Left cardiac atrium (tissue), 4 donors: ENCODE results near the gene CTSK. TPM values are rescaled to one million over a fixed set of nuclear protein-coding genes. Genes with fewer than 3 reads are reported as not detected.
"Not testable (repeated sequence)": the region's sequence is repeated elsewhere in the genome, so short reads cannot be mapped to it uniquely, and the experiment has no call there.

Experiments
- ATAC-seq, 2 donors: fragments of 200-7000 bp; cut with Tn5 transposase; one replicate each; pipeline ENCODE4 v1.9.1; 2020; ENCODE audit warnings: mild to moderate bottlenecking in 2 of 2, moderate library complexity in 2 of 2
- DNase-seq: peaks from one replicate; pipeline ENCODE4 v3.0.0-alpha.2; 2020
- intact Hi-C, 2 donors: fragments of 100-400 bp; cut with DNase I; formaldehyde crosslinking; loops; one replicate each; pipeline versions ENCODE4 v1.14.1 to v1.15.1; 2022 to 2023
- total RNA-seq, 2 donors: library from RNA; stranded (reverse); fragmentation: NEBNext Ultra II Directional; extraction: Animal tissue kit (Norgen Biotek cat#: 25700); gene quantifications; one replicate each; pipeline ENCODE4 v1.2.1, GENCODE V29; 2021
- donor health status: DM: no; HTN: yes; CAD: no.
- donor health status: DM: no; HTN: yes; CAD: no; lungs with severe emphysema.
- donor health status: DM: yes; HTN: yes; CAD: no.
- donor health status: Dilated cardiomyopathy.

The CTSK gene
- total RNA-seq, 2 donors from 2014 or later, result 17.5 to 18.4 TPM

DNA sequence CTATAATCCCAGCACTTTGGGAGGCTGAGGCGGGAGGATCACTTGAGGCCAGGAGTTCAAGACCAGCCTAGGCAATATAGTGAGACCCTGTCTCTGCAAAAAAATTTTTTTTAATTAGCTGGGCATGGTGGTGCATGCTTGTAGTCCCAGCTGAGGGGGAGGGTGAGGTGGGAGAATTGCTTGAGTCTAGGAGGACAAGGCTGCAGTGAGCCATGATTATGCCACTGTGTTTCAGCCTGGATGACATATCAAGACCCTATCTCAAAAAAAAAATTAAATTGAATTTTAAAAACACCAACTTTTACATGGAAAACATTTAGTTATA is 42.1 kb downstream of the CTSK start:
- intact Hi-C loops, ATAC-seq, DNase-seq: not testable (repeated sequence)

DNA sequence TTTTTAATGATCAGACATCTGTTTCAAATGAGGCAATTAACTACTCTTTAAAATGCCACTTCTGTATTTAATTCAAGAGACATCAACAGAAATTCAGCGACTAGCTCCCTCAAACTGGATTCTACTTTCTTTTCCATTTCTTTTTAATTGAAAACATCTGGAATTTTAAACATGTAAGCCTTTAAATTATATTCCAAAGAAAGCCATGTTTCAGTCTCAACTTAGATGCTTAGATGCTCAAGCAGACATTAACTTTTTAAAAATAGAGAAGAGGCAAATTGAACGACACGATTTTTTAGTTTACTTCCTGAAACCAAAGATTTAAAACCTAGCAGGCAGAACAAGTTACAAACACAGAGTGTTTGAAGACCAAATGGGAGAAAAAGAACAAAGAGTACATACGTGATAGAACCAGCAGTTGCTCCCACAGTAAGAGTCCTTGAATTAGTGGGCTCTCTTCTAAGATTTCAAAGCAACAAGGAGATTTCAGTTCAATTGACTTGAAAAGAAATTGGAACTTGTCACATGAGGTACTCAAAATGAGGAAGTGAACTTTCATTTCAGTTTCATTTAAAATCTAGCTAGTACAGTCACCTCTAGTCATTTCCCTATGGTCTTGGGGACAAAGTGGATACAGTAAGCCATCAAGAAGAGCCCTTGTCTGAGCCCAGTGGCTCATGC is 42.6 kb downstream of the CTSK start, which contains the start of gene CTSS:
Gene CTSS (minus strand): TSS at position 483 of the 681 bp plus-strand sequence. CDS start 1,015 bp downstream, outside the sequence.
- intact Hi-C loops, result no loop called here
- peak; percentile 47 to 72 for ATAC-seq
- no peak for DNase-seq

DNA sequence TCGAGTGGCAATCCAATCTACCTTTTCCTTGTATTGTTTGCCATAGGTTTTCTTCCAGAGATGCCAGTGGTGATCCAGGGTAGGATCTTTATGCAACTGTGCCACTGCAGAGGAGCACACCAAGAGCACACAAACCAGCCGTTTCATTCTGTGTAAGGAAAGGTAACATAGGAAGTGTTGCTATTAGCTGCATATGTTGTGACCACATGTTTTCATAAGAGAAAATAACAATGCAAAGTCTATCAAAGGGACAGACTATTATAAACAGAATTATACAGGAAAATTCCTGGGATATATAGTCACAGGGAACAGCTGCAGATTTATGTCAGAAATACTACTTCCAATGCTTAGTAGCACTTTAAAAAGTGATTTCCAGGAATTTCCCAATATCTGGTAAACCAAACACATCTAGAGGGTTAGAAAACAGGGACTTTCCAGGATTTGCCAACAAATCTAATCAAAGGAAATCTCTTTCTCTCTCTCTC is 43.4 kb downstream of the CTSK start:
- no peak for DNase-seq
- intact Hi-C loops, result no loop called here
- ATAC-seq, result peak in 1 of 2 donors; percentile 23

DNA sequence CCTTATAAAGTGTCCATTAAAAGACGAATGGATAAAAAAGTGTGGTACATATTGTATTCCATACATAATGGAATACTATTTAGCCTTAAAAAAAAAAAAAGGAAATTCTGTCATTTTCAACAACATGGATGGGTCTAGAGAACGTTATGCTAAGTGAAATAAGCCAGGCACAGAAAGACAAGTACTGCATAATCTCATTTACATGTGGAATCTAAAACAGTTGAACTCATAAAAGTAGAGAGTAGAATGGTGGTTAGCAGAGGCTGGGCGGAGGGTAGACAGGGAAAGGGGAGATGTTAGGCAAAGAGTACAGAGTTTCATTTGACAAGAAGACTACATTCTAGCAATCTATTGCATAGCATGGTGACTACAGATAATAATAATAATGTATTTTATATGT is 45.0 kb downstream of the CTSK start:
- intact Hi-C loops, result no loop called here
- ATAC-seq, result no peak
- no peak for DNase-seq

DNA sequence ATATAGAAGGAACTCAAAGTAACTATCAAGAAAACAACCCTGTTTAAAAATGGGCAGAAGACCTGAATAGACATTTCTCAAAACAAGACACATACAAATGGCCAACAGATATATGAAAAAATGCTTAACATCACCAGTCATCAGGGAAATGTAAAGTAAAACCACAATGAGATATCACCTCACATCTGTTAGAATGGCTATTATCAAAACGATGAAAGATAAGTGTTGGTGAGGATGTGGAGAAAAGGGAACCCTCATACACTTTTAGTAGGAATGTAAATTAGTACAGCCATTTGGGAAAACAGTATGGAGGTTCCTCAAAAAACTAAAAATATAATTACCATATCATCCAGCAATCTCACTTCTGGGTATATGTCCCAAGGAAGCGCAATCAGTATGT is 45.5 kb downstream of the CTSK start:
- intact Hi-C loops, result no loop called here

DNA sequence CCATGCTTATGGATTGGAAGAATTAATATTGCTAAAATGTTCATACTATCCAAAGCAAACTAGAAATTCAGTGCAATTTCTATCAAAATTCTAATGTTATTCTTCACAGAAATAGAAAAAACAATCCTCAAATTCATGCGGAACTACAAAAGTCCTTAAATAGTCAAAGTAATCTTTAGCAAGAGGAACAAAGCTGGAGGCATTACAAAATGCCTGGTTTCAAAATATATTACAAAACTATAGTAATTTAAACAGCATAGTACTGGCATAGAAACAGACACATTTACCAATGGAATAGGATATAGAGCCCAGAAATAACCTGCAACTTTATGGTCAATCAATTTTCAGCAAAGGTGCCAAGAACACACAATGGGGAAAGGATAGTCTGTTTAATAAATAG is 46.3 kb downstream of the CTSK start:
- ATAC-seq (no peak), DNase-seq (no peak)
- intact Hi-C loops, result no loop called here

More for the DNA sequence above, 45.5 kb downstream of the CTSK start:
- ATAC-seq, result no peak
- no peak for DNase-seq

DNA sequence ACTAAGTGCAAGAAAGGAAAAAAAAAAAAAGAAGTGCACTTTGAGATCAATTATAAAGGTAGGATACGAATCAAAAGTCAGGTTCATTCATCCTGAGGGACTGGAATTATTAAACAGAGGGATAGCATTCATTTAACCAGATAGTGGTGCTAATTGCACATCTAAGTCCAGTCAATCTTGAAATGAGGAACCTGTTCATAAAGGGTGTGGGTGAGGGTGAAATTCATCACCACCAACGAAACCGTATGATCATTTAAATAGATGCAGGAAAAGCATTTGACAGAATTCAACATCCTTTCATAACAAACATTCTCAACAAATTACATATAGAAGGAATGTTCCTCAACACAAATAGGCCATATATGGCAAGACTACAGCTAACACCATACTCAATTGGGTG is 48.0 kb downstream of the CTSK start:
- ATAC-seq (no peak), DNase-seq (no peak)
- intact Hi-C loops, result no loop called here

DNA sequence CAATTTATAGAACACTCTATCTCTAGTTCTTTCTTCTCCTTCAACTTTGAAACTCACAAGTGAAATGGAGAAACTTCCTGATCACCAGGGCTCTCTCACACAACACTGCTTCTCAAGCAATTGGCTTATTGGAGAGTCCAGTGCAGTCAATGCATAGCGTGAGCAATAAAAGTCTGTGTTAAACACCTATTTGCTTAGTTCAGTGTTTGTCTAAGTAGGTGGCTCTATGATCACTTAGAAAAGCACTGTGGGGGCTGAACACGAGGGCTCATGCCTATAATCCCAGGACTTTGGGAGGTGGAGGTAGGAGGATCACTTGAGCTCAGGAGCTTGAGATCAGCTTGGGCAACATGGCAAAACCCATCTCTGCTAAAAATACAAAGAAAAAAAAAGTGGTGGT is 54.6 kb downstream of the CTSK start:
- no peak for ATAC-seq

DNA sequence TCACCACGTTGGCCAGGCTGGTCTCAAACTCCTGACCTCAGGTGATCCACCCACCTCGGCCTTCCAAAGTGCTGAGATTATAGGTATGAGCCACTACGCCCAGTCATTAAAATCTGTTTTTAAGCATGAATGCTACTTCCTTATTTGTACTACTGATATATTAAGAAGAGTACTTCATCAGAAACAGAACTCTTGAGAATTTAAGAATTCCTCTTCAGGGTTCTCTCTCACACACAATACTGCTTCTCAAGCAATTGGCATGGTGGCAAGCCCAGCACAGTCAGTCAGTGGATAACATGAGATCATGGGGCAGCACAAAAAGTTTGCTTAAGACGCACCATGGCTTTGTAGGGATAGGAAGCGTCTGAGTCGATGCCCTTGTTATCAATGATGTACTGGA is 56.6 kb downstream of the CTSK start:
- intact Hi-C loops, result no loop called here
- no peak for DNase-seq
- ATAC-seq, result no peak

More for the DNA sequence above, 54.6 kb downstream of the CTSK start:
- no peak for DNase-seq
- intact Hi-C loops, result no loop called here

DNA sequence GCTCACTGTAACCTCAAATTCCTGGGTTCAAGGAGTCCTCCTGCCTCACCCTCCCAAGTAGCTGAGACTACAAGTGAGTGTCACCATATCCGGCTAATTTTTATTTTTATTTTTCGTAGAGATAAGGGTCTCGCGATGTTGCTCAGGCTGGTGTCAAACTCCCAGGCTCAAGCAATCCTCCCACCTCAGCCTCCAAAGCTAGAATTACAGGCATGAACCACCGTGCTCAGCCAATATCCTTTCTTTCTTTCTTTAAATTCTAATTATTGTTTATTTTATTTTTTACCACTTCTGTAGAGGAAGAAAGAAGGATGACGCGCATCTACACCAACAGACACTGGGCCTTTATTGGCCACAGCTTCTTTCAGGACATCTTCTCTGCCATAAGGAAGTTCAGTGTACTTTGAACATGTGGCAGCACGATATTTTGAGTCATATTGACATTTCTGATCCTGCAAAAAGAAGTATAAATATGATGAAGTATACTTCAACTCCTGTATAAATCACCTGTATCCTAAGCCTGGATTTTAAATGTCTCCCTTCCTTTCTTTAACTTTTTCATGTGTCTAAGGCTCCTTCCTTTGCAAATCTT is 58.2 kb downstream of the CTSK start:
- no peak for DNase-seq
- intact Hi-C loops, result no loop called here
- no peak for ATAC-seq

DNA sequence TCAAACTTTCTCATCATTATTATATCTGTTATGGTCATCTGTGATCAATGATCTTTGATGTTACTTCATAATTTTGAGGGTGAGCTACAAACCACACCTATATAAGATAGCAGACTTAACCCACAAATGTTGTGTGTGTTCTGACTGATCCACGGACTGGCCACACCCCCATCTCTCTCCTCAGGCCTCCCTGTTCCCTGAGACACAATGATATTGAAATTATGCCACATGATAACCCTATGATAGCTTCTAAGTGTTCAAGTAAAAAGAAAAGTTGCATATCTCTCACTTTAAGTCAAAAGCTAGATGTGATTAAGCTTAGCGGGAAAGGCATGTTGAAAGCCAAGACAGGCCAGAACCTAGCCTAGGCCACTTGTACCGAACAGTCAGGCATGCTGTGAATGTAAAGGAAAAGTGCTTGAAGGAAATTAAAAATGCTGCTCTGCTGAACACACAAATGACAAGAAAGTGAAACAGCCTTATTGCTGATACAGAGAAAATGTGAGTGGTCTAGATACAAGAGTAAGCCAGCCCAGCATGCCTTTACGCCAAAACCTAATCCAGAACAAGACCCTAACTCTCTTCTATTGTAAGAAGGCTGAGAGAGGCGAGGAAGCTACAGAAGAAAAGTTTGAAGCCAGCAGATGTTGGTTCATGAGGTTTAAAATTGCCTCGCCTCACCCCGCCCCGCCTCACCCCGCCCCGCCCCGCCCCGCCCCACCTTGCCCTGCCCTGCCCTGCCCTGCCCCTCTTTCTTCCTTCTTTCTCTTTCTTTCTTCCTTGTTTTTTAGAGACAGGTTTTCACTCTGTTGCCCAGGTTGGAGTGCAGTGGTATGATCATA is 59.0 kb downstream of the CTSK start:
- ATAC-seq (no peak), DNase-seq (no peak)
- intact Hi-C loops, result no loop called here

Other genes starting within 250 kb of the CTSK start
- 100 to 1,000 TPM; 103 to 146 TPM for gene MCL1, start 228.7 kb downstream of the CTSK start, total RNA-seq
- gene ENSA, start 178.6 kb downstream of the CTSK start, total RNA-seq, result 100 to 1,000 TPM; 115 to 125 TPM
- gene GOLPH3L, start 111.1 kb downstream of the CTSK start, total RNA-seq, result 10 to 100 TPM; 14.3 to 16.0 TPM
- gene HORMAD1, start 87.4 kb downstream of the CTSK start, total RNA-seq, result under 1 TPM; 0.29 to 0.60 TPM
- 10 to 100 TPM; 42.2 to 77.4 TPM for gene CTSS, start 42.5 kb downstream of the CTSK start, total RNA-seq
- gene ARNT, start 68.3 kb upstream of the CTSK start, total RNA-seq, result 10 to 100 TPM; 31.9 to 32.5 TPM
- gene CTXND2, start 78.9 kb upstream of the CTSK start, total RNA-seq, result not detected
- 10 to 100 TPM; 16.3 to 19.9 TPM for gene SETDB1, start 118.1 kb upstream of the CTSK start, total RNA-seq
- gene CERS2, start 166.6 kb upstream of the CTSK start, total RNA-seq, result 100 to 1,000 TPM in 1 of 2 donors, 10 to 100 TPM in 1; 72.0 to 105 TPM
- gene ANXA9, start 174.0 kb upstream of the CTSK start, total RNA-seq, result under 1 TPM; 0.15 to 0.44 TPM
- gene MINDY1, start 198.6 kb upstream of the CTSK start, total RNA-seq, result 10 to 100 TPM; 32.2 to 36.2 TPM
- gene PRUNE1, start 200.2 kb upstream of the CTSK start, total RNA-seq, result 10 to 100 TPM; 33.1 to 36.6 TPM
- gene BNIPL, start 228.3 kb upstream of the CTSK start, total RNA-seq, result under 1 TPM; 0.15 to 0.16 TPM
- 1 to 10 TPM; 4.8 to 6.5 TPM for gene C1orf56, start 239.5 kb upstream of the CTSK start, total RNA-seq